GM18508 (cell line): ENCODE results near the gene NBPF1.
"Not testable (repeated sequence)": the region's sequence is repeated elsewhere in the genome, so short reads cannot be mapped to it uniquely, and the experiment has no call there.

Experiments used
- ATAC-seq: cut with Tn5 transposase; IDR thresholded peaks from one replicate; pipeline ENCODE4 v1.9.1; 2021; ENCODE audit warnings: moderate number of reproducible peaks; ENCODE audit not compliant: insufficient read depth, unreplicated experiment

NBPF1 gene

DNA sequence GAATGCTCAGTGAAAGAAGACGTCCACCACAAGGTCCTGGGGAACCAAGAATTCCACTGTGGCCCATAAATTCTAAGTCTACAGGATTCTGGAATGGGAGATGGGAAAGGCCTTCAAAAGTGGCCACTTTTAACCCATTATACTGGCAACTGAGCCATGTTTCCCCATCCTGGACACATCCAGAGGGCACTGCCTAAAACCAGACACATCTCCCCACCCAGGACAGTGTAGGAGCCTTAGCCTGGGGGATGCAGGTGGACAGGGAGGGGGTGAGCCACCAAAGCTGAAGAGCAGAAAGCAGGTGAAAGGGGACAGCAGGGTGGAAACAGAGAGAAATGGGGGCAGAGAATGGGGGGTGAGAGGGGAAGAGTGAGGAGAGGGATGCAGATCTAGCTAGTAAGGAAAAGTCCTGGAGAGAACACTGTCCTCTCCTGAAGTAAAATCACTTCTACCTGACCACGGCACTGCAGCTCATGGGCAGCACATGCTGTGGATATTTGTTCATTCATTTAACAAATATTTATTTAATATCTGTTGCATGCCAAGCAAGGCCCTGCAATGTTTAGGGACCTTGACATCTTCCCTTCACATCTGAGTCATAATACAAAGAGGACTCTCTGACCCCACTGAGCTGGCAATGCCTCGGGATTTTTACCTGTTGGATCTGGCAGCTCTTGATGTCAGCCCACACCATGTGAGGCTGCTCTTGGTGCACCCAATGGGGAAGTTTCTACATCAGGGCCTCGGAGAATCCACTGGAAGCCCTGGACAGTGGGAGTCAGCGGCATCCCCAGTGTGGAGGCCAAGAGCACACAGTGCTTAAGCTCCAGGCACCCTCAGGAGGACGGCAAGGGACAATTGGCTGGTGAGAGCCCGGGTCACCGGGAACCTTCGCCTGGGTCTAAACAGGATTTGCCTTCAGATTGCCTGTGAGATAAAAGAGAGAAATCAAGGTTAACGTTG lies 5.2 kb downstream of the NBPF1 start:
- ATAC-seq, result not testable (repeated sequence)

DNA sequence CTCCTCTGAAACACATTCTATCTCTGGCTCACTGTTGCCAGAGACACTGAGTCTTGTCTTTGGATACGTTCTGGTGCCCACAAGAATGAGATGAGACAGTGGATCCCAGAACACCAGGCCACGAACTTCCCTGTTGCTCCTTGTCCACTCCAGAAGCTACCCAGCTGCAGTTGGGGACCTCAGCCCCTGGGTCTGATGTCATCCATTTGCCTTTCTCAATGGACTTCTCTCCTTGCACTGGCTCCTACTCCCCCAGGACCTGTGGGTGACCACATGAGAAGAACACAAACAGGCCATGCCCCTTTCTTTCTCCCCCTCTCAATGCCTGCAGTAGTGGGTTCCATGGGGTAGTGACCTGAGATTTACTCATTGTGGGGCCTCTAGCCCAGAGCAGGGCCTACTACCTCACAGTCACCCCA lies 5.9 kb downstream of the NBPF1 start:
- no peak for ATAC-seq

DNA sequence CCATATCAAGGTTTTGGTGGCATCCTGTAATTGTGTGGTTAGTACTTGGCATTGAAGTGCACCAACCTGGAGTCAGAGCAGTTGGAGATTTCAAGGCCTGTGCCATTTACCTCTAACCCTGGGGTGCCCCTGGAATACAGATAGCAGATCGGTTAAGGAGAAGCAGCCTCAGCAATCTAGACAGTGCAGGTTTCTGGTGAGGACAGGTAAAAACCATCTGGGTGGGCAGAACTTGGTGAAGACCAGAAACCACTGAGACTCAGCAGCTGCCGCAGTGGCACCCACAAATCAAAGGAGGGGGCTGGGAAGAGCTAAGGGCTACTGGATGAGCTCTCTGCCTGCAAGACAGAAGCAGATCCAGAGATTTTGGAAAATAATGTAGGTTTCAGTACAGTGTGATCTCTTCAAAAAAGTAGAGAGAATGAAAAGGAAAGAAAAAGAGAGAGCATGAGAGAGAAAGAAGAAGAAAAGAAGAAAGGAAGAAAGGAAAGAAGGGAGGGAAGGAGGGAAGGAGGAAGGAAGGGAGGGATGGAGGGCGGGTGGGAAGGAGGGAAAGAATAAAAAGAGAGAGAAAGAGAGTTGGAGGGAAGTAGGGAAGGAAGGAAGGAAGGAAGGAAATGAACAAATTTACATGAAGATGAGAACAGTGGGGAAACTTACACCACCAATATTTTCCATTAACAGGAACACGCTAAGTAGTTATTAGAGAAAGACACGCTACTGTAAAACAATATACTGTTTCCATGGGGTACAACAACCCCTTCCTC lies 6.5 kb downstream of the NBPF1 start:
- not testable (repeated sequence) for ATAC-seq

DNA sequence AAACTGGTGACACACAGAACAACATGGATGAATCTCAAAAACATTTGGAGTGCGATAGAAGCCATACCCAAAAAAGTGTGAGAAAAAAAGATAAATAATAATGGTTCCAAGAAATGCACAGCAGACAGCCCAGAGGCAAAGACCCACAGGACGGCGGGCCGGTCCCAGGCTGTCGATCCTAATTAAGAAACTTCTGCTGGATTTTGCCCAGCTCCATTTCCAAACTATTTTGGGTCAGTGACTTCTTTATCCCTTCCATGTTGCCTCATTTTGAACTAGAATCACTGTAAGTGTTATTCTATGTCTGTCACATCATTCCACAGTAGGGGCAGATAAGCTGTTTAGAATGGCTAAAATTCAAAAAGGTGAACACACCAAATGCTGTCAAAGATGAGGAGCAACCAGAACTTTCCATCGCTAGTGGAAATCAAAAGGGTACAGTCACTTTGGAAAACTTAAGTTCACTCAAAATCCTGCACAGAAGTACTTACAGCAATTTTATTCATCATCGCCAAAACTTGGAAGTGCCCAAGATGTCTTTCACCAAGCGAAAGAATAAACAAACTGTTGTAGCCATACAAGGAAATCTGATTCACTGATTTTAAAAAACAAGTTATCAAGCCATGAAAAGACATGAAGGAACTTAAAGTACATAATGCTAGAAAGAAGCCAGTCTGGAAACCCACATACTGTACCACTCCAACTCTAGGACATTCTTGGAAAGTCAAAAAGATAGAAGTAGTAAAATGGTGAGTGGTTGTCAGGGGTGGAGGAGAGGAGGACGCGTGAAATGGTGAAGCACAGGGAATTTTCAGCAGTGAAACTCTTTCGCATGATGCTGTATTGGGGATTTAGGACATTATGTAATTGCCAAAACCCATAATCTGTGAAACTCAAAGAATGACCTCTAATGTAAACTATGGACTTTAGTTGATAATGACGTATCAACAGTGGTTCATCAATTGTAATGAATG lies 7.5 kb downstream of the NBPF1 start:
- ATAC-seq, result no peak

DNA sequence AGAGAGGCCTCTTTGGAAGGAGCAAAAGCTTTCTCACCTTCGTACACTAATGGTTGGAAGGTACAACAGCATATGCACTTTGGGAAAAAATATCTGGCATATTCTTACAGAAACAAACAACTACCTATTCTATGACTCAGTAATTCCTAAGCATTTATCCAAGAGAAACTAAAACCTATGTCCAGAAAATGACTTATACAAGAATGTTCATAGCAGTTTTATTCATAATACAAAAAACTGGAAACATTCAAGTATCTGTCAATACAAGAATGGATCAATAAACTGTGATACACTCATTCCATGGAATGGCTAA lies 8.2 kb downstream of the NBPF1 start:
- ATAC-seq, result no peak

DNA sequence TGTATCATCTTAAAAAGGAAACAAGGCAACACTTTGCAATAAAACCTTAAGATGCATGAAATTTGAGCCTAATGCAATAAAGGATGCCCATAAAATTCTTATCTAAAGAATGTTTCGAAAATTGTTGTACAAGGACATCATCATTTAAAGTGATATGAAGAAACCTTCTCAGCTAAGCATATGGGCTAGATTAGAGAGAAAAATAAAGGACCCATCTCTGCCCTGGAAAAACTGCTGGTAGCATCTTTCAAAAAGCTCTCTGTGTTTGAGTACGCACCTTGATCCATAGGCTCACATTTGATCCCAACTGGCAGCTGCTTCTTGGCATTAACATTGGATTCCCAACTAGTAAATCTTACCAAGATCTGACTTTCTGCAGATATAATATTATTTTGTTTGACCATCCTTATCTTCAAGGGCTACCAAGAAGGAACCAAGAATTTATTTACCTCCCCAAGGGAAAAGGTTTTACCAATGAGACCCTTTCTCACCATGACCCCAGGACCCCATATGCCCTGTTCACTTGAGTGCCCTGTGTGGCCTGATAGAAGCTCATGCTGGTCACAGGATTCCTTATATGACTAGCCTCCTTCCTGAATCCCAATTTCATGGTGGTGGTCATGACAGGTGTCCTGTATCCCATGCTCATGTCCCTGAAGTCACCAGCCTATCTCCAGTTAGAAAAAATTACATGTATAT lies 8.7 kb downstream of the NBPF1 start:
- ATAC-seq, result not testable (repeated sequence)

DNA sequence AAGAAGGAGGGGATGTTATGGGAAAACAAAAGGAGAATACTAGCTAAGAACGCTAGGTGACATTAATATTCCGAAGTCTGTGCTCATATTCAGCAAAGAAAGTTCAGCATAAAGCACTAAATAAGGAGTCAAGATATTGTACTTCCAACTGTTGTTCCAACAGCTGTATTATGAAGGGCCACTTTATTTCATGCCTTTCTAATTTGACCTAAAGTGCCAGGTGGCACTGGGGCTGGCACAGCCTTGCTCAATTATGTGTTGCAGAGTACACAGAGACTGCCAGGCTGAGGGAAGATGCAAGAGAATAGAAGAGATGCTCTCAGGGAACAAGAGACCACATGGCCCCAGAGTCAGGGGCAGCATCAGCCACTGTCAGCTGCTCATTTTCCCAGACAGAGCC lies 9.7 kb downstream of the NBPF1 start:
- not testable (repeated sequence) for ATAC-seq

DNA sequence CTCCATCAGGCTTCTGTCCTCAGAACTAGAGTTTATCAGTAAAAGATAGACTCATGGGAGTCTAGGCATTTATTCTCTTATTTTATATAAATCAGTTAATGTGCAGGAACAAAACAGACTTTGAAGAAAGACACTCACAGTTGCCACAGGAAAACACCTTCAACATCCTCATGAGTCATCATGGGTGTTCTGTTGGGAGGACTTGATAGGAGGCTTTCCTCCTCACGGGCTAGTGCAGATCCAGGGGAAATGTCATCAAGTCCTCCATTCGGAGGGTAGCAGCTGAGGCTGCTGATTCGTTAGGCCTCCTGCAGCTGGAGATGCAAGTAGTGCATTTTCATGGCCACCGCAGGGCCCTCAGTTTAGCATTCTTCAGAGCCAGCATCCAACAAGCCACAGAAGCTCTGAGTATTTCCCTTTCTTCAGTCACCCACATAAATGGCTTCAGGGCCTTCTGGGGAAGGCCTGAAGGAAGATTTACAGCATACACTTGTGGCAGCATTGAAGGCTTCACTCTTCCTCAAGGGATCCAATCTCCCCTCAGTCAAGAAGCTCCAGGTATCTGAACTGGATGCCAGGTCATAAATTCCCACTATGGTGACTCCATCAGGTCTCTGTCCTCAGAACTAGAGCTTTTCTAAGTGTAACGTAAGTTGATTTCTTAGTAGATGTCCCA lies 10.9 kb downstream of the NBPF1 start:
- ATAC-seq, result not testable (repeated sequence)

DNA sequence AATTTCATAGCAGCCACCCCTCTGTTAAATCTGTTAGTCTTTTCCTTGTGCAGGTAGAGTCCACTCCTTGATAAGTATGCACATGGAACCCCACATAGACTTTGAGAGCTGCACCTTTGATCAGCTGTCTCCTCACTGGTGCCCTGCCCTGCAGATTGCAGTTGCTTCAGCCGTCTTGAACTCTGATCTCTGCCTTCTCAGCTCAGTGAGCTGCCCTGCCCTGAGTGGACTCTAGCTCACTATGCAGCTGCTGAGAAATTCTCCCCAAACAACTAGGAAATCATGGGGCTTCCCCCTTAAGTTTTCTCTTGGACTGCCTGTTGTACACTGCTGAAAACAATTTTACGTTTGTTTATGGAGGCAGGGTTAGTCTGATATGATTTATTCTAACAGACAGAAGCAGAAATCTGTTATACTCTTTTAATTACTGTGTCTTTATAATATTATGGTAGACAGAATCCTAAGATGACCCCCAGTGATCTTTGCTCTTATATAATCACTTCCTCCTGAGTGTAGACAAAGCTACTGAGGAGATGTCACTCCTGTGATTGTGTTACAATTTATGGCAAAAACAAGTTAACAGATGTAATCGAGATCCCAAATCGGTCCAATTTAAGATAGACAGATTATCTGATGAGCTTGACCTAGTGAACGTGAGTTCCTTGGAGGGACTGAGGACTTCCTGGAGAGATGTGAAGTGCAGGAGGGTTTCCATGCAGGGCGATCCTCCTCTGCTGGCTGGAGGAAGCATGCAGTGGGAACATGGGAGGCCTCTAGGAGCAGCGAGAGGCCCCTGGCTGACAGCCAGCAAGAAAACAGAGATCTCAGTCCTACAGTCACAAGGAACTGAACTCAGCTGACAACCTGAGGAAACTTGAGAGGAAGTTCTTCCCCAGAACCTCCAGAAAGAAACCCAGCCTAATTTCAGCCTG lies 12.2 kb downstream of the NBPF1 start:
- not testable (repeated sequence) for ATAC-seq

DNA sequence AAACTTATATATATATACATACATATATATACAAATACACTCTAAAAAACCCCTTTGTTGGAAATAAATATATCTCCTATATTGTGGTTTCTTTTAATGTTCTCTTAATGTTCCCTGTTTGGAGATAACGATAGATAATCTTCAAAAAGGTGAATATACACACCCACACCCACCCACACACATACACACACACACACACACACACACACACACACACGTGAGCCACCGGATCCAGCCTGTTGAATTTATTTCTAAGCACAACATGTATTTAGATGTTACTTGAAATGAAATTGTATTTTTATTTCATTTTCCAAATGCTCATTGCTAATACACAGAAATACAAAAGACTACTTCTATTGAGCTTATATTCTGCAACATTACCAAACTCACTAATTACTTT lies 14.0 kb downstream of the NBPF1 start:
- ATAC-seq, result not testable (repeated sequence)

DNA sequence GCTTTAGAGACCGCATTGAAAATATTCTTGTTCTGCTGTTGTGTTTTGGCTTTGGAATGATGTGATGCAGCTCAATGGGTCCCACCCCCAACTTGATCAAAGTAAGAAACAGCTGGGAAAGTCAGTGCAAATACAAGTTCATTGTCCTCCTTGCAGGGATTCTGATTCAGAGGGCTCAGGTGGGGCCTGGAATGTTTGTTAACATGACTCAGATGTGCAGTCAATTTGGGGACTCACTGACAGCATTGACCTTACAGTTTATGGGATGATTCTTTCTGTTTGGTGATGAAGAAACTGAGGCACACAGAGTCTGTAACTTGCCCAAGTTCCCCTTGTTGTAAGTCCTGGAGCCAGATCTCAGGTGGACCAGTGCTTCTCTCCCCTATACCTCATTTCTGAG lies 18.1 kb downstream of the NBPF1 start:
- ATAC-seq, result not testable (repeated sequence)

DNA sequence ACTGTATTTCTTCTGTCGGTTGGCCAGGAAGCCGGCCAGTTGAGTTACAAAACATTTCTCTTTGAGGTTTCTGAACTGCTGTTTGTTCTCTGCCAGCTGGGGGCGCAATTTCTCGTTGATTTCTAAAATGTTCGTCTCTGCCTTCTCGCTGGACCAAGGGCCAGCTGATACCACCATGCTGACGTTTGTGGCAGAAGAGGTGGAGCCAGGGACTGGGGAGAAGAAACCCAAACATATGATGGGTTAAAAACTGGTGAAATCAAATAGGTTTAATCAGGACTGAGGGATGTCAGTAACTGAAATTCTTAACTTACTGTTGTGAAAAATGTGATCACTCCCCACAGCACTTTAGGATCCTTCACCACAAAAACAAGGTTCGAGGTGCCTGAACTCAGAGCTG lies 21.5 kb downstream of the NBPF1 start:
- ATAC-seq, result not testable (repeated sequence)

DNA sequence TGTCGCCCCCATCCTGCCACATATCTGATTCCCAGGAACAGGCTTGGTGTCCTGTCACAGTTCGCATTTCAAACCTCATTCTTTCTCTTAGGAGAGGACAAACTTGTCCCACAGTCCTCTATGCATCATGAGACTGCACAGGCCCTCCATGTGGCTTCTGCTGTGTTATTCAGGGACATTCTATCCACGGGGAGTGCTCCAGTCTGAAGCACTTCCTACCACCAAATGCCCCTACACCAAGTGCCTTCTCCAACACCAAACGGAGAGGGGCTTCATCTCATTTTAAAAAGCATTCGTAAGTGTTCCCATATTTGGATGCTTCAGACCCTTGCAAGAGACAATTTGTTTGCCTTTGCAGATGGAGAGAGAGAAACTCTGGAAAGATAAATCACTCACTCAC lies 25.3 kb downstream of the NBPF1 start:
- not testable (repeated sequence) for ATAC-seq

DNA sequence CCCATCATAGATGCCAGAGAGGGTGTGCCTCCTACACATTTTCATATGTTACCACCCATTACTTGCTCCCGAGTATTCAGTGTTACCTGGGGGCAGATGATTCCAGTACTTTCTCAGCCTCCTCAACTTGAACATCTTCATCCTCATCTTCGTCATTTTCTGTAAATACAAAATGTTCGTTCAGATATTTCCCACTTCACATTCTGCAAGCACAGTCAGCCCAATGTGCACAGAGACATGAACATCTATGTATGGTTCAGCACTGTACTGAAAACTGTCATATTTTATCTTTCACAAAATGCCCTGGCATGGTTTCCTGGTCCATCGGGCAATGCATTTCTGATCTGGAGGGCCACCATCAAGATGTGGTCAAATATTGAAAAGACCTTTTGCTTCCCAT lies 25.7 kb downstream of the NBPF1 start:
- not testable (repeated sequence) for ATAC-seq

DNA sequence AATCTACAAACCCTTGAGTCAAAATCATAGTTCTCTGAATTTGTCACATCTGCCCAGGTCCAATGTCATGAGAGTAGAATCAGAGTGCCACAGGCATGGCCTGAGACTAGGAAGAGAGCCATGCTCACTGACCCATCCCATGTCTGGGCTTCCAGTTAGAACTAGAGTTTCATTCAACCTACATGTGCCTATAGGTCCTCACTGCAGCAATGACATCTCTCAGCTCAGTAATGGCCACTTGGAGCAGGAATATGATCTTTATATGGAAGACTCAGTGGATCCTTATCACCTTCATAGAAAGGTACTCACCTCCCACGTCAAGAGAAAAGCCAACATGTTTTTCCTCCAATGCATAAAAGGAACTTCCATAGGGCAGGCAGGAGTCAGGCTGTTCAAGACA lies 48.0 kb downstream of the NBPF1 start:
- not testable (repeated sequence) for ATAC-seq

DNA sequence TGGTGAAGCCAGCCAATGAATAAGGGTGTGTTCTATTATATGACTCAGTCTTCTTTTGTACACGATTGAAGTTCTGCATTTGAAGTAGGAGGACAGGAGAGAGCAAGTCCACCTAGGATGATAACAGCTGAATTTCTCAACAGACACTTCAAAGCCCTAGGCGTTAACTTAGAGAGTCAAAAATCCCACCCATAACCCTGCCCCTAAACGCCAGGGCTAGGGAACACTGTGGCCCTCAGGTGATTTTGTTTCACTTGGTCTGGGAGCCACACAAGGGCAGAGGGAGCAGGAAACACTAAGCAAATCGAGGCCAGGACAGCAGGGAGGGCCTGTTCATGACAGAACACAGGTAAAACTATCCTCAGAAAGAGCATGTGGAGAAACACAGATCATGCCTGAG lies 52.3 kb downstream of the NBPF1 start:
- not testable (repeated sequence) for ATAC-seq

DNA sequence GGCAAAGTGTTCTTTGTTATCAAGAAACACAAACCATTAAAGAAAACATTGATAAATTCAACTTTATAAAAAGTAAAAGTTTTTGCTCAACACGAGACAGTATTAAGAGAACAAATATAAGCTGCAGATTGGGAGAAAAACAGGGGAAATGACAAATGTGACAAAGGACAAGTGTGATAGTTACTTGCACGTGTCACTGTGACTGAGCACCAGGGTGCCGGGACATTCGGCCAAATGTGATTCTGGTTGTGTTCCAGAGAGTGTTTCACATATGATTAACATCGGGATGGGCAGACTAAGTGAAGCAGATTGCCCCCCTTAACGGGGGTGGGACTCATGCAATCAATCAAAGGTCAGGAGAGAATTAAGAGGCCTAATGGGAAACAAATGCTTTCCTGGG lies 52.9 kb downstream of the NBPF1 start:
- not testable (repeated sequence) for ATAC-seq

DNA sequence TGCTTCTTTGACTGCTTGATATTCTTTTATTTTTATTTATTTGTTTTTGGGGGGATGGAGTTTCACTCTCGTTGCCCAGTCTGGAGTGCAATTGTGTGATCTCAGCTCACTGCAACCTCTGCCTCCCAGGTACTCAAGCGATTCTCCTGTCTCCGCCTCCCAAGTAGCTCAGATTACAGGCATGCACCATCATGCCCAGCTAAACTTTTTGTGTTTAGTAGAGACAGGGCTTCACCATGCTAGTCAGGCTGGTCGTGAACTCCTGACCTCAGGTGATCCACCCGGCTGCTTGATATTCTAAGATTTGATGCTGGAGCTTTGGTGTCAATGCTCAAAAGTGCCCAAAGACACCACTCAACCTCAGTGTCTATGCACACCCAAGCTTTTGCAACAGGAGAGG lies 53.7 kb downstream of the NBPF1 start:
- ATAC-seq, result not testable (repeated sequence)
